ENCODE results near the gene OR4C13. TPM values are rescaled to one million over a fixed set of nuclear protein-coding genes. Genes with fewer than 3 reads are reported as not detected.

Gene OR4C13
- not detected in 2 replicates for total RNA-seq

GRCh38 chr11:49952091-49952490, at the start of gene OR4C13:
TSS of gene OR4C13 (plus strand) at chr11:49952391. CDS start at chr11:49952423, 32 bp downstream.

GRCh38 chr11:49982435-49982834, 30.2 kb downstream of the OR4C13 start, which contains the start of gene OR4C12:
TSS of gene OR4C12 (minus strand) at chr11:49982535. CDS start at chr11:49982501, 34 bp downstream.

Other genes with a start within 250 kb of the OR4C13 start
- gene OR4C12, start 30.1 kb downstream of the OR4C13 start, total RNA-seq = not detected in 2 replicates
- not detected in 2 replicates for gene OR4C45, start 80.5 kb downstream of the OR4C13 start, total RNA-seq